SIG-M5 treated with dmso at 0.1 percent for 504 hours (cell line): ENCODE measurements around the gene MUS81.

ENCODE experiments used
- DNase-seq: peaks from one replicate; lab custom pipeline; 2025; ENCODE audit not compliant: unreplicated experiment; lab: John Stamatoyannopoulos, UW

The MUS81 gene

DNA sequence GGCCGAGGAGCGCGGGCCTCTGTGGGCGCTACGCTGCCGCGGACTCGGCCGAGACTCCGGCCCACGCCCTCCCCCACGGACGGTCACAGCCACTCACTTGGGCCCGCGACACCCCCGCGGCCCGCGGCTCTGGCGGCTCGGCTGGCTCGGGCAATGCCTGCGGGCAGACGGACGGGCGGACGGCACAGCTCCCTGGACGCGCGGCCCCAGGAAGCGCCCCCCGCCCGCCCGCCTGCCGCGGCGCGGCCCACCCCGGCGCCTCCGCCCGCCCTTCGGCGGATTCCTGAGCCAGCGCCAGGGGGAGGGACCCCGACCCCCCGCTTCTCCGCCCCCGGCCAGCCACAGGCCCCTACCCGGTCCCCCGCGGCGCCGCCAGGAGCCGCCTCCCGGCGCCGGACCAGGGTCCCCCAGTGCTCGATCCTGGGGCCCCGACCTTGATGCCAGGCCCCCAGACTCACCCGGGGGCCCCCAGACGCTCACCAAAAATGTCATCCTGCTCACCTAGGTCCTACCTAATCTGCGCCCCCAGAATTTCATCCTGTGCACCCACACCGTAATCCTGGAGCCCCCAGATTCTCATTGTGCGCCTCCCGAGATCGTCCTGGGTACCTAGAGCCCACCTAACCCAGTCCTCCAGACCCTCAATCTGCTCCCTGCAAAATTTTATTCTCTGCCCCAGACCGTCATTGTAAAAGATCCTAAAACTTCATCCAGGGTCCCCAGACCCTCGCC lies 12.5 kb downstream of the MUS81 start, which contains the start of gene EFEMP2:
EFEMP2 (minus strand) TSS at position 215 of the 732 bp plus-strand sequence. CDS start 446 bp downstream, outside the sequence.
- DNase-seq, result no peak

DNA sequence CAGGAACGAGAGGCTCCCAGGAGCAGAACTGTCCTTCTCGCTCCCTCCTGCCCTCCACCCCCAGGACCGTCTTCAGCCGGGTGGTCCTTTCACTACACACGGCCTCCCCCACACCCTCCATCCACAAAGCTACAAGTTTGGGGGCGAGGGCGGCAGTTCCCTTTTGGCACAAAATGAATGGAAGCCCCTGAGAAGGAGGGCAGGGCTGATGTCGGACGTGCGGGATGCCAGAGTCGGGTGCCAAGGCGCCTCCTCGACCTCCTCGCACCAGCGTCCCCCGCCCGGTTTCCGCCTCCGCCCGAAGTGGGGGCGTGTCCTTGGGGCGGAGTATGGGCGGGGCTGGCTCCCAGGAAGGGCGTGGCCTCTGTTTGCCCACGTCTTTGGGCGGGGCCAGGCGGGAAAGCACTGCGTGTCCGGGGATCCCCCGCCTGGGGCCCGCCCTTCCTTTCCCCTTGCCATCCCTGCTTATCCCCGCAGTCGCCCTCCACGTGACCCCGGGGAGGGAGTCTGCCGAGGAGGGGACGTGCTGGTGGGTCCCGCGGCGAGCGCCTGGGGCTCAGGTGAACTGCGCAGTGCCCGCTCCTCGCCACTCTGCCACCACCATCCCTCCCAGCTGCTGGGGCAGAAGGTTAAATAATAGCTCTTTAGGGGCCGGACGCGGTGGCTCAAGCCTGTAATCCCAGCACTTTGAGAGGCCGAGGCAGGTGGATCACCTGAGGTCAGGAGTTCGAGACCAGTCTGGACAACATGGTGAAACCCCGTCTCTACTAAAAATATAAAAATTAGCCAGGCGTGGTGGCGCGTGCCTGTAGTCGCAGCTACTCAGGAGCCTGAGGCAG lies 13.3 kb downstream of the MUS81 start:
- peak; percentile 88 for DNase-seq

GRCh38 chr11:65879617-65880016 lies 19.4 kb downstream of the MUS81 start, which contains the start of gene CTSW:
Gene CTSW (plus strand): TSS chr11:65879837. CDS start chr11:65879855, 18 bp downstream.
- no peak for DNase-seq

GRCh38 chr11:65880027-65880426 lies 19.8 kb downstream of the MUS81 start:
- no peak for DNase-seq

DNA sequence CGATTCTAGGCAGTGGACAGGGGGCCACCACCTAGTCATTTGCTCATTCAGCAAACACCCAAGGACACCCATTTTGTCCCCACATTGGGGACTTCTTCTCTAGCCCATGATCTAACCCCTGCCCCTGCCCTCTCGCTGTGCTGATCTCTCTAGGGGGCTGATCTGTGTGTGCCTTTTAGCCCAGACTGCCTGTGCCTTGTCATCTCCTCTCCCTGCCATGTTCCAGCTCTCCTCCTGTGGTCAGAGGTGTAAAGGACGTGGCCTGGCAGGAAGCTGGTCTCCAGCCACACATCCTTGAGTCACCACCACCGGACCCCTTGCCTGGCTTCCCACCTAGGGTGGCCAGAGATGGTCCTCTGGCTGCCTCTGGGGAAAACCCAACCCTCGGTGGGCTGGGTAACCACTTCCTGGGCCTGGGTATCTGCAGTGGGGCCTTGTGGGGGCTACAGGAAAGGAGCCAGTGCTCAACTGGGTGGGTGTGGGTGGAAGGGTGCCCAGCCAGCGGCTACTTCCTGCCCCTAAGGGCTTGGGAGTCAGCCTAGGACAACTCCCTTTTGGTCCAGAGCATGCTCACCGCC lies 20.7 kb downstream of the MUS81 start:
- DNase-seq, result no peak

DNA sequence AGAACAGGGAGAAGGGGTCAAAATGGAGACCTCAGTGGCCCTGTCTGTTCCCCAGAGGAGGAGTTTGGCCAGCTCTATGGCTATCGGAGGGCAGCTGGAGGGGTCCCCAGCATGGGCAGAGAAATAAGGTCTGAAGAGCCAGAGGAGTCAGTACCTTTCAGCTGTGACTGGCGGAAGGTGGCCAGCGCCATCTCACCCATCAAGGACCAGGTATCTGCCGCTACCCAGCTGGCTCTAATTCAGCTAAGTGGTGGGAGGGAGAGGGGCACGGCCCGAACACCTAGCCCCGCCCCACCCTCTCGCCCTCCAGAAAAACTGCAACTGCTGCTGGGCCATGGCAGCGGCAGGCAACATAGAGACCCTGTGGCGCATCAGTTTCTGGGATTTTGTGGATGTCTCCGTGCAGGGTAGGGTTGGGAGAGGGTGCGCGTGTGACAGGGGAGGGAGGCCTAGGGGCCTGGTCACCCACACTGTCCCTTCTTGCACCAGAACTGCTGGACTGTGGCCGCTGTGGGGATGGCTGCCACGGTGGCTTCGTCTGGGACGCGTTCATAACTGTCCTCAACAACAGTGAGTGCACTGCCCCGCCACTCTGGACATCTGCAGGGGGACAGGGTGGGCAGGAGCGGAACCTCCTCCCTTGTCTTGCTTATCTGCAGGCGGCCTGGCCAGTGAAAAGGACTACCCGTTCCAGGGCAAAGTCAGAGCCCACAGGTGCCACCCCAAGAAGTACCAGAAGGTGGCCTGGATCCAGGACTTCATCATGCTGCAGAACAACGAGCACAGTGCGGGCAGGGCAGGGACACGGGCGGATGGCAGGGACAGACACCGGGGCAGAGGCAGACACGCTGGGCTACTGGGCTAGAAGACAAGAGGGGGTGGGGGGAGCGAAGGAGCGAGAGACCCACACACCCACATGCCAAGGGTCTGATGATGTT lies 22.2 kb downstream of the MUS81 start:
- DNase-seq, result no peak

GRCh38 chr11:65883058-65883761 lies 23.0 kb downstream of the MUS81 start:
- no peak for DNase-seq

- DNase-seq, result no peak
Observed at GRCh38 chr11:65883786-65884715, 23.8 kb downstream of the MUS81 start.

GRCh38 chr11:65884716-65885092 lies 24.5 kb downstream of the MUS81 start:
- peak; percentile 67 for DNase-seq

- no peak for DNase-seq
Observed at GRCh38 chr11:65885231-65885630, 25.0 kb downstream of the MUS81 start.

- DNase-seq, result no peak
Observed at GRCh38 chr11:65885808-65886536, 25.7 kb downstream of the MUS81 start.

DNA sequence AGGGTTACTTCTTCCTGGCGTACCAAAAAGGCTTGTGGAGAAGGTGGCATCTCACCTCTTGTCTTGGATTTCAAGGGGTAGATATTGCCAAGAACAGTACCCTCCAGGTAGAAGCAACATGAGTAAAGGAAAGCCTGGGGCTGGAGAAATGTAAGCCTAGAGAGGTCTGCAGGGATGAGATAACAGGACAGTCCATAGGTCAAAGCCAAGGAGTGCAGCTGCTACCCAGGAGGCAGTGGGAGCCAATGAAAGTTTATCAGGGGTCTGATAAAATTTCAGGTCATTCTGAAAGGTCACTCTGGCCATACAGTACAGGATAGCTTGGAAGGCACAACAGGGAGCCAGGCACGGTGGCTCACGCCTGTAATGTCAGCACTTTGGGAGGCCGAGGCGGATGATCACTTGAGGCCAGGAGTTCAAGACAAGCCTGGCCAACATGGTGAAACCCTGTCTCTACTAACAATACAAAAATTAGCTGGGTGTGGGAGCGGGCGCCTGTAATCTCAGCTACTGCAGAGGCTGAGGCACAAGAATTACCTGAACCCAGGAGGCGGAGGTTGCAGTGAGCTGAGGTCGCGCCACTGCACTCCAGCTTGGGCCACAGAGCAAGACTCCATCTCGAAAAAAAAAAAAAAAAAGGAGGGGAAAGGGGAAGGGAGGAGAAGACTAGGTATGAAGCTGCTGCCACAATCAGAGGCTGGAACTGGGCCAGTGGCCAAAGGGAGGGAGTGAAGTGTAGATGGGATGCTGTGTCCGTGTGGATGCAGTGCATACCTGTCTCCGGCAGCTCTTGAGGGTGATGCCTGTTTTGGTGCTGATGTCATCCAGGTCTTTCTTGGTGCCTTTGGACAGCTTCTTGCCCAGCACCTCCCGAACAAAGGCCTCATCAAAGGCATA lies 26.8 kb downstream of the MUS81 start:
- DNase-seq, result no peak

- DNase-seq, result peak; percentile 55
Observed at GRCh38 chr11:65887723-65888162, 27.5 kb downstream of the MUS81 start.

DNA sequence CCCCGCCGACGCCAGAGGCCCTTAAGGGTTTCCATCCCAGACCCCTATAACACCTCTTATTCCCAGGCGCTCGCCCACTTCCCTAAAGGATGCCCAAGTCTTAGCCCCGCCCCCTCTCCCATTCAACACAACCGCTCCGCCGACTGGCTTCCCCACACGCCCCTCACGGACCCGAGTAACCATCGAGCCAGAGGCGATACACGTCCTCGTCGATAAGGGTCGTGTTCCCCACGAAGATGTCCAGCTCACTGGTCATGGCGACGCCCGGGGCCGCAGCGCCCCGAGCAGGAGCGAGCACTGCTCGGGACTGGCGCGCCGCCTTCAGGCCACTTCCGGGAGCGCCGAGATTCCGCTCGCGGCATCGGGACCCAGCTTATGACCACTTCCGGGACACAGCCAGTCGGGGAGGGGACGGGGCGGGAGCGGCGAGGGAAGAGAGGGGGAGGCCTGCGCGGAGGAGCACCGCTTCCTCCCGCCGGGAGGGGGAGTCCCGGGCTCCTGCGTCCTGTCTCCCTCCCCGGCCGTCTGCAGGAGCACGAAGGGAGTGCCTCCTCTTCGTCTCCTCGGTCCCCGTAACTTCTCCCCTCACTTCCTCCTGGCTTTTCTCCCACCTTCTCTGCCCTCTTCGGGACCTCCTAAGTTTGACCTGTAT lies 28.1 kb downstream of the MUS81 start, which contains the start of gene FIBP:
FIBP (minus strand) TSS at position 309 of the 652 bp plus-strand sequence; CDS start at position 256, 53 bp downstream.
- peak; percentile 94 for DNase-seq

GRCh38 chr11:65890324-65891218 lies 30.3 kb downstream of the MUS81 start, which contains the start of gene CCDC85B:
Gene CCDC85B (plus strand): TSS chr11:65890673. CDS start chr11:65890784, 111 bp downstream.
- peak; percentile 92 for DNase-seq
